HG03039 (cell line): Measurements from ENCODE around the gene ERGIC3.

Experiments
- ATAC-seq: cut with Tn5 transposase; IDR thresholded peaks from one replicate; pipeline ENCODE4 v1.9.1; 2021; ENCODE audit warnings: mild to moderate bottlenecking, moderate library complexity; ENCODE audit not compliant: unreplicated experiment

ERGIC3 gene

DNA sequence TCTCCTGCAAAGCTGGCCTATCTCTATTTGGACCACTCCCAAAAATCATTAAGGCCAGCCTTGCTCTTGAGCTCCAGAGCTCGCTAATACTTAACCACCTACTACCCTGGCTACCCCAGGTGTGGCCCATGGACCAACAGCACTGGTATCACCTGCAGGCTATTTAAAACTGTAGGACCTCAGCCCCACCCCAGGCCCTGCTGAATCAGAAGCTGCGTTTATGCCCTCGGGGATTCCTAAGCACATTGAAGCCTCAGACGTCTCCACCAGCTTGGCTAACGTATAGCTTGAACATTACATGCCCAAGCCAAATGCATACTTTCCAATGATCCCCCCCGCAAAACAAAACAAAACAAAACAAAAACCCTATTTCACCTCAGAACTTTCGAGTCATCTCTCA, 54.0 kb downstream of the ERGIC3 start:
- ATAC-seq = no peak

DNA sequence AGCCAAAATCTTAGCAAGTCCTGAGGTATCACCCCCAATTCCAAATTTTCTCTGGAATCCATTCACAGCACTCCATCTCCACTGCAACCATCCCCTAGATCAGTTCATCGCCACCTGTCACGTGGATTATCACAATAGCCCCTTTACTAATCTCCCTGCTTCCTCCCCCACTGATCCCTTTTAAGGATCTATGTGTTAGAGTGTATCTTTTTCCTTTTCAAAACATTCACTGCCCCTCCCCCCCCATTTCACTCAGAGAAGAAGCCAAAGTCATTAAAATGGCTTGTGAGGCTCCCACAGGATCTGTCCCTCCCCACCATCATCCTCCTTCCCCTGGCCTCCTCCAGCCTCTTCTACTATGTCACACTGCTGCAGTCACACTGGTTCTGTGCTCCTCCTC, 55.3 kb downstream of the ERGIC3 start:
- no peak for ATAC-seq

DNA sequence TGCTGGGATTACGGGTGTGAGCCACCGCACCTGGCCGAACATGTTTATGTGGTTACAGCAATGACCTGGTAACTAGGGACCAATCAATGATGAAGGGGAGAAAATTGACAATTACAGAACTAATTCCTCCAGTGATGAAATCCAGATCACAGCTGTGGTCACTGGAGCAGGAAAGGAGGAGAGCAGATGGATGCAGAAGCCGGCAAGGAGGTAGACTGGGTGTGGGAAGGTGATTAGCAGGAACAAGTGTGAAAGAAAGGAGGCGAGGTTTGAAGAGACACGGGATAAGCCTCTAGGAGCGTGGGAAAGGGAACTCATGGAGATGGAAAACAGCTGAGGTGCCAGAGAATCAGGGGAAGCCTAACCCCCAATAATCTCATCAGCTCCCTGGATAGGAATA, 56.6 kb downstream of the ERGIC3 start:
- ATAC-seq = no peak

DNA sequence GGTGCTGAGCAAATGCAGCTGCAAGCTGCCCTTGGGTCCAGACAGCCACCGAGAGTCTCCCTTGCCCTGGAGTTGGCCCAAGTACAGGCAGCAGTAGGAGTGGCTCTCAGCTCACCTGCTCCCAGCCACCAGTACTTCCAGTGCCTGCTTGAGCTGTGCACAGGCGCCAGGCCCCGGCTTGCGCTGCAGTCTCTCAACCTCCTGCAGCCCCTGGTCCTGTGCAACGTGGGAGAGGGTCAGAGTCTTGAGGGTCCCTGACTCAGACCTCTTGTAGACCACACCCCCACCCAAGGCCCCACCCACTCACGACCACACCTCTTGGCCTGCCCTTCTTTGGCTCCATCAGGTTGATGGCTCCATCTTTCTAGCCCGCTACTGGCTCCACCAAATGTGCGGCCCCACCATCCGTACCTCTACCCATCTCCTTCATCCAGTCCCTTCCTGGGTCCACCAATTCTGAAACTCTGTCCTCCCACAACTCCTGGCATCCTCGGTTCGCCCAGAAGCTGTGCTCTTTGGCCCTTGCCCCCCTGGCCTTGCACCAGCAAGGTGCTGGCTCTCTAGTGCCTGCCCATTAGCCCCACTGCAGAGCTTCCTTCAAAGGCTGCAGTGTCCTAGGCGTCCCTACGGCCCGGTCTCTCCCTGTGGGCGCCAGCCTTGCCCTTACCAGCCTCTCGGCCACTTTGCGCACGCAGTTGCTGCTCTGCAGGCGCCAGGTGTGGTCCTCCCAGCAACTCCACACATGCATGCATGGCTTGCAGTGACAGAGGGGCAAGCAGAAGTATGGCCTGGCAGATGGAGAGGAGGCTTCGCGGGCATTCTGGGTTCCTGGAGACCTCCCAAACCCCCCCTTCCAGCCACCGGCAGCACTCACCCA, 57.3 kb downstream of the ERGIC3 start:
- no peak for ATAC-seq

DNA sequence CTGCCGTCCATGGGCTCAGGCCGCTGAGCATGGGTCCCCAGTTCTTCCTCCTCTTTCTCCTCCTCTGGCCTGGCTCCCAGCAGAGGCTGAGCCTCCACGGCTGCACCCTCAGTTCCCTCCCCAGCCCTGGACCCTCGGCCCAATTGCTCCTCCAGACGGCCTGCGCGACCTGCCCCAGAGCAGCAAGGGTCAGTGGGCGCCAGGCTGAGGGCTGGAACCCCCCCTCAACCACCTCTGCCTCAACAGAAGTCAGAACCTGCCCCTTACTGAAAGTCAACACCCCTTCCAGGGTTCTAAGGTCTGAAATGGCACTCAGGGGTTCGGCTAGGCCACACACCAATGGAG, 57.9 kb downstream of the ERGIC3 start:
- no peak for ATAC-seq

DNA sequence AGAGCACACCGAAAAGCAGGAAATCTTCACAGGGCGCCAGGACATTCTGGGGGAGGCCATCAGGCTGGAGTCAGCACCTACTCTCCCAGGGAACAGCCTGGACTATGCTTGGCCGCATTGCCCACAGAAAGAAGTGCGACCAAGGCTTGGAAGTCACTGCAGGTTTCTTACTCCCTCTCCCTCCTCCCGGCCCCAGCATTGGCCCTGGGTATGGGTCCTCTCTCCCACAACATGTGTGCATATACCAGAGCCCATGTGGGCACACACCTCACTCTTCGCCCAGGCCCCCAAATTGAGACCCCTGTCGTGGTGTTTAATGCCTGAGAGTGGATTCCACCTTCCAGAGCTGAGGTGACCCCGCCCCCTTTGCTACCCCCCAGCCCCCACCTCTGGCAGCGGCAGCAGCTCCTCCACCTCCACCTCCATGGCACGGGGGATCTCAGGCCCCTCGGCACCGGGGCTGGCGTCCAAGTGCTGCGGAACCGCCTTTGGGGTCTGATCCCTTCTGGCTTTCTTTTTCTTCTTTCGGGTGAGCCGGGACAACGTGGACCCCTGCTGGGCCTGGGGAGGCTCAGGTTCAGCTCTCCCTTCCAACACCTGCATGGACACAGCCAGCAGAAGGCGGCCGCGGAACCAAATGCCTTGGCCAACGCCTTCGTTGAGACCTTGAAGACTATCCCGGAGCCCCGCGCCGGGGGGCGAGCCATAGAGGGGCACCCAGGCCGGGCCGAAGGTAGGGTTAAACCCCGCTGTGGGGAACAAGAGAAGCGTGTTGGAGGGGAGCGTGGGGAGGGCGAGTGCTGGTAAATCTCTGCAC, 58.5 kb downstream of the ERGIC3 start:
- ATAC-seq = no peak

DNA sequence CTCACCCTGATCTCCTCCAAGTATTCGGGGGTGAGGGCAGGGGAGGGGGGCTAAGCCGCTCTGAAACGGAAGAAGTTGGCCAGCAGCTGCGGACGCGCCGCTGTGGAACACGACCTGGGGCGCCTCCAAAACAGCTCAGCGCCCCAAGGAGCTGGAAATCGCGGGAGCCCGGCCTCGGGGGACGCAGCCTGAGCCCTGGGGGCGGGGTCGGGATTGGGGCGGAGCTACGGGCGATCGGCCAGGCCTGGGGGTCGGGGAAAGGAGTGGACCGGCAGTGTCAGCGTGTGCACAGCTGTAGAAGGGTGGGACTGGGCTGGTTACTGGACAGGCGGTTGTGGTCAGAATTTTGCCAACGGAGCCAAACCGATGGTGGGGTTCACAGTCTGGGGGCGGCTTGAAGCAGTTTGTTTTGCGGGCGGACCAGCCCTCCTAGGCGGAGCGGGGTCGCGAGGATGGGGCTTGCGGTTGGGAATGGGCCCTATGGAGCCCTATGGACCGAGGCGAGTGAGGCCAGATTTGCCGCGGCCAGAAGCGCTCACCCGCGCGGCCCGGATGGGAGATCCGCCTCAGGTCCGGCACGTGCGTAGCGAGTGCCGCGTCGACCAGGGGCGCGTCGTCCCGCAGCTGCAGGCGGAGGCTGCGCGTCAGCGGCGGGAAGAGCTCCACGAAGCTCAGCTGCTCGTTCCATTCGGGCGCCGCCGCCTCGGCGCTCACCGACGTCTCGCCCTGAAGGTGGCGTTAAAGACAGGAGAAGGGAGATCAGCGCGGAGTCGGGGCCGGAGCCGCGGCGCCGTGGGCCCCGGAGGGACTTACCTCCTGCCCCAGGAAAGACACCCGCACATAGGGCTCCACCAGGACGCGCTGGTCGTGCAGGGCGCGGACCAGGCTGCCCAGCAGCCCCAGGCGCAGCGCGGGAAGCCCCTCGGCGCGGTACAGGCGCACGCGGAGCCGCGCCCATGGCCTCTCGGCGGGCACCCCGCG, 59.4 kb downstream of the ERGIC3 start:
- ATAC-seq = no peak

DNA sequence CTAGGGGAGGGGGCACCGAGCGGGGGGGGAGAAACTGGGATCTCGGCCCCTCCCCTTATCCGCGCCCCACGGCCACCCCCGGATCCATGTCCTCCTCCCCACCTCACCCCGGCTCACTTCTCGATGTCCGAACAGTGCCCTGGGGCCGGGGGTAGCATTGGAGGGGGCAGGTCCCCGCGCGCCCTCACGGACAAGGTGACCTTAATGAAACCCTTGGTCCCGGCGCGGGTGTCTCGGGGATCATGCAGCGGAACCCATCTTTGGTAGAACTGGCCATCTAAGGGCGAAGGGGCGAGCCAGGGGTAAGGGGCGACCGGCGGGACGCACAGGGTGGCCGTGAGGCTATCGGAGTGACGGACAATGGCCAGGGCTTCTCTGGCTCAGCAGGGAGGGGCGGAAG, 60.1 kb downstream of the ERGIC3 start:
- no peak for ATAC-seq

DNA sequence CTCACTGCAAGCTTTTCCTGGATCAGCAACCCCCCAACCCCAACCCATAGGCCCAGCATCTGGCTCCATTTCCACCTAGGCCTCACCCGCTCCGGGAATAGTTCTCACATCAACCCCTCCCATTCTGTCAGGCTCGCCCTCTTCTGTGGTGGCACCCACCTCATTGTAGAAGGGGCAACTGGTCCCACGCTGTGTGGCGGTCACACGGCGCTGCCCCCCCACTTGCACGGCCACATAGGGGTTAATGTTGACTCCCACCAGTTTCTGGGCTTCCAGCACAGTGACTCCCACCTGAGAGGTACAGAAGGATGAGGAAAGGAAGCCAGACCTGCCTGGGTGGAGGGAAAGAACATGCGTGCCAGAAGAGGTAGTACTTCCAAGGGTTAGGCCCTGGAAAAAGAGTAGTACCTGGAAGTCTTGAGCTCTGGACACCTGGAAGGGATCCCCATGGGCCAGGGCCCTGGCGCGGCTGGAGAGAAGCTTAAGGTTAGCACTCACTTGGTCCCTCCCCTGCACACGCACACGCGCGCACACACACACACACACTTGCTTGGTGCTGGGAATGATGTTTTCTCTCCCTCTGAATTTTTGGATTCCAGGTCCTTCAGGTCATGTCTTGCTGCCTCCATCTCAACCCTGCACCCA, 61.1 kb downstream of the ERGIC3 start:
- ATAC-seq = no peak

DNA sequence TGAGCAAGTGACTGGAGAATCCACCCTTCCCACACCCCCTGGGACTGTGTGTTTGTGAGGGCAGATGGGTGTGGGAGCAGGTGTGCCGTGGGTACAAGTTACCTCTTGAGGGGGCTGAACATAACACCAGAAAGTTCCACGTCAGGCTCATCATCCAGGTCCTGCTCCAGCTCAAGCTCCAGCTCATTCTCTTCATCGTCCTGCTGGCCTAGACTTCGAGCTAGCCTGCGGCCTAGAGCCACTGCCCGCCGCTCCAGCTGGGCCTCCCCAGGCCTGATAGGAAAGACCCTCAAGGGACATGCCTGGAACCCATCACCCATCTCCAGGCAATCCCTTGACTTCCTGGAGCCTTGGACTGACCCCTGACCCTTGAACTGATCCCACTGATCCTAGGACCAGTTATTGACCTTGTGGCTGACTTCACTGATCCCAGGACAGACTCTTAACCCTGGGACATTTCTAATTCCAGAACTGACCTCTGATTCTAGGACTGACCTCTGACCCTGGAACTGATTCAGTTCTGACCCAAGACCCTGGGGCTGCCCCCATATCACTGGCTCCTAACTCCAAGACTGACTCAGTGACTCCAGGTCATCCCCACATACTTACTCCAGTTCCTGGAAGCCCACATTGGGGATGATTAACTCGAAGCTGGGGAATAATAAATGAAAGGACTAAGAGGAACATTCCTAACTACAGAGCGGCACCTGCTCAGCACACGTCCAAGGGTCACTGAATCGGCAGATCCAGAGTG, 62.0 kb downstream of the ERGIC3 start:
- ATAC-seq = no peak

DNA sequence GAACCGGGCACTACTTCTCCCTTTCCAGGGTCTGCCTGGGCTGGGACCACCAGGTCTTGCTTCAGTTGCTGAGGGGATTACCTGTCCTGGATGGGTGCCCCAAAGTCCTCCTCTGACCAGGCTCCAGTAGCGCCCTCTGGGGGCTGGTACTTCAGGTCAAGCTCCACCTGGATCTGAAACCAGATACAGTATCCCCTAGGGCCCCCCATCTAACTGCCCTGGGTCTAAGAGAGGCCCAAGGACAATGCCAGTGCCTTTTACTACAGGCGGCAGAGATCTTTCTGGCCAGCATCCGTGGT, 62.5 kb downstream of the ERGIC3 start:
- no peak for ATAC-seq

DNA sequence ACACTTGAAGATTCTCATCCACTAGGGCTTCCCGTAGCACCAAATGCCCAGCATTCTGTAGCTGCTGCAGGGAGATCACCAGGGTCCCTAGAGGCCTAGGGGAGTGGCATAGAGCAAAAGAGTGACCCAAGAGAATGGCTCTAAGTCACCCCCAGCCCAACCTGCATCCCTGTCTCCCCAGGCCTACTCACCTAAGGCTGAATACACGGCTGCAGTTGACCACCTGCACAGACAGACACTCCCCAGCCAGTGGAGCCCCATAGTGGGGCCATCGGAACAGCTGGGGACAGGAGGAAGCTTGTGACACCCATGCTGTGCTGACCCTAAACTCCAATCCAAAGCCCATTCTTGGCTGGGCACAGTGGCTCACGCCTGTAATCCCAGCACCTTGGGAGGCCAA, 64.2 kb downstream of the ERGIC3 start:
- ATAC-seq = no peak
